ENCODE results near the gene CCDC97.
"Not testable (repeated sequence)": the region's sequence is repeated elsewhere in the genome, so short reads cannot be mapped to it uniquely, and the experiment has no call there.

Gene CCDC97

DNA sequence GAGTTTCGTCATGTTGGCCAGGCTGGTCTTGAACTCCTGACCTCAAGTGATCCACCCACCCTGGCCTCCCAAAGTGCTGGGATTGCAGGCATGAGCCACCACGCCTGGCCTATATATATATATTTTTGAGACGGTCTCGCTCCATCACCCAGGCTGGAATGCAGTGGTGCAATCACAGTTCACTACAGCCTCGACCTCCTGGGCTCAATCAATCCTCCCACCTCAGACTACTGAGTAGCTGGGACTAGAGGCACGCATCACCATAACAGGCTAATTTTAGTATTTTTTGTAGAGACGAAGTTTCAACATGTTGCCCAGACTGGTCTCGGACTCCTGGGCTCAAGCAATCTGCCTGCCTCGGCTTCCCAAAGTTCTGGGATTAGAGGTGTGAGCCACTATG lies 36.9 kb downstream of the CCDC97 start:
- not testable (repeated sequence) for DNase-seq

DNA sequence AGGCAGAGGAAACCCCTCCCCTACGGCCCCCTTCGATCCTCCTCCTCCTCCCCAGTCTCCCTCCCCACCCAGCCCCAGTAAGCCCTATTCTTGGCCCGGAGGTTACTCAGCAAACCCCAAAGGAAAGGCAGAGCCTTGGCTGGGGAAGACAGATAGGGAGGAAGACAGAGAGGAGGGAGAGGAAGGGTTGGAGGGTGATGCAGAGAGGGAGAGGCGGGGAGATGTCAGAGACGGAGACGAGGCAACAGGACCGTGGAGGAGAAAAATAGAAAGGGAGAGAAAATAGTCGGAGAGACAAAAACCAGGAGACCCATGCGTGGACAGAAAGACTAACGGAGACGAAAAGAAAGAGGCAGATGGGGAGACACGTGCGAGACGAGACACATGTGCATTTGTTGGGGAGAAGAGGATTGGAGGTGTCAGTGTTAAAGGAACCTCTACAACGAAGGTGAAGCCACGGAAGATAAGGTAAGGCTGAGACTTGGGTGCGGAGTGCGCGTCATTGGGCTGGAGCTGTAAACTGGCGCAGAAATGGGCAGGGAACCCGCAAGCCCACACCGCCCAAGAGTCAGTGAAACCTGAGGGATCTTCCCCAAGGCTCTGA lies 40.9 kb downstream of the CCDC97 start:
- no peak for DNase-seq

DNA sequence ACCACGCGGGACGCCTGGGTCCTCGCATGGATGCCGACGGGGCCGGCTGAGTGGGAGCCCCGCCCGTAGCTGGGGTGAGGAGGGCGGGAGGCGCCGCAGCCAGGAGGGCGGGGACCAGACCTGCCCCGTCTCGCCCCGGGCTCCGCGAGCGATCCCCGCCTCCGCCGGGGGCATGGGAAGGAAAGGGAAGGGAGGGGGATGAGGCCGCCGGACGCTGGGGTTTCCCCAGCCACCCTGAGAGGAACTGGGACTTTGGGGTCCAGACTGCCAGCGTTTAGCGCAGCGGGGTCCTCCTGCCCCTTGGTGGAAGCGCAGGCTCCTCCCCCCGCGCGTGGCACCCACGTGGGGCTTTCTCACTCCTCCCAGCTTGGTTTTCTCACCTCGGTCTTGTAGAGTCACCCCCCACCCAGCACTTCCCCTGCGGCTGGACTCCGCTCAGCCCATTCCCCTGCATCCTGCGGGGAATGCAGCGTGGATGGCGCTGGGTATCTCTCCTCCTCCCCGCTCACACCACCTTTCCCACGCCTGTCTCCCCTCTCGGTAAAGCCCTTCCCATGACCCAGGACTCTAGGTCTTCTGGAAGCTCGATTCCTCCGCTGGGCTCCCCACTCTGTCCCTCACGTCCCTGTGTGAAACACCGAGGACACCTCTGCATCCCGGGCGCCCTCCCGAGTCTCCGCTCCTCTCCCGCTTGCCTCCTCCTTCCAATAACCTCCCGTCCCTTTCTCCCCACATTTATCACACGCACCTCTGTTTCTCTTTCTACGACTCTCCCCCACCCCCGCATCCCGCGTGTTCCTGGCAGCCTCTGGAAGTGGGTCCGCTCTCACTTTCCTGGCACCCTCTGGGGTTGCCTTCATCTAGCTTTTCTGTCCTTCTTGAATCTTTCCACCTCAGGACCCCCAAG lies 41.6 kb downstream of the CCDC97 start:
- no peak for DNase-seq

DNA sequence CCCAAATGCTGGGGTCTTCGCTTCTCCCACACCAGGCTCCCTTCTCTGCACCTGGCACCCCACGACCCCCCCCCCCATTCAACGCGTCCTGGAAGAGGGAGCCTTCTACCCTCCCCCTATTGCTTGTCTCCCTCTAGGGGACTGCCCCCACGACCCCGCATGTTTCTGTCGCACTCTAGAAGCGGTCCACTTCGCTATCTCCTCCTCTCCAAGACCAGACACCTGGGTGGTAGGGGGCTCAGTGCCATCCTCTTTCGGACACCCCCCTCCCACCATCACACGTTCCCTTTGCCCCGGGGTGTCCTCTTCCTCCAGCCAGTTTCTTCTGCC lies 42.3 kb downstream of the CCDC97 start:
- DNase-seq = no peak

DNA sequence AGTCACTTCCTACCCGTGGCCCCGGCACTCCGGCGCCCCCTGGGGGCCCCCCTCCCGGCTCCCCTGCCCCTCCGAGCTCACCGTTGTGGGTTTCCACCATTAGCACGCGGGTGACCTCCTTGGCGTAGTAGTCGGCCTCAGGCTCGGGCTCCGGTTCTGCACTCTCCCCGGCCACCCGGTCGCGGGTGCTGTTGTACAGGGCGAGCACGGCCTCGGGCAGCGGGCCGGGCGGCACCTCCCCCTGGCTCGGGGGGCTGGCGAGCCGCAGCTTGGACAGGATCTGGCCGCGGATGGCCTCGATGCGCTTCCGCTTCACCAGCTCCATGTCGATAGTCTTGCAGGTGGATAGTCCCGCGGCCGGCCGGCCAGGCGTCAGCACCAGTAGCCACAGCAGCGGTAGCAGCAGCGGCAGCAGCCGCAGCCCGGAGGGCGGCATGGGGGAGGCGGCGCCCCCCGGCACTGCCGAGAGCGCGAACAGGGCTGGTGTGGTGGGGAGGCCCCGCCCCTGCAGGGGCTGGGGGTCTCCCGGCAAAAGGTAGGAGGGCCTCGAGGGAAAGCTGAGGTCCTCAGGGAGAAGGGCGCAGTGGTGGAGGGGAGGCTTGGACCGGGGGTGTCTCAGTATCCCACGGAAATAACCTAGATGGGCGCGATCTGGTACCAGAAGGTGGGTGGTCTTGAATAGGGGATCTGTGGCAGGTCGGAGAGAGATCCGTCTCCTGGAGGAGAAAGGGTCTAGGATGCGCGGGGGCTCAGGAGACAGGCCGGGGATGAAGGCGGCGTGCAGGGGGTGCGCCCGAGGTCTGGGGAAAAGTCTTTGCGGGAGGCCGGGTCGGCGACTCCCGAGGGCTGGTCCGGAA lies 42.9 kb downstream of the CCDC97 start:
- no peak for DNase-seq

DNA sequence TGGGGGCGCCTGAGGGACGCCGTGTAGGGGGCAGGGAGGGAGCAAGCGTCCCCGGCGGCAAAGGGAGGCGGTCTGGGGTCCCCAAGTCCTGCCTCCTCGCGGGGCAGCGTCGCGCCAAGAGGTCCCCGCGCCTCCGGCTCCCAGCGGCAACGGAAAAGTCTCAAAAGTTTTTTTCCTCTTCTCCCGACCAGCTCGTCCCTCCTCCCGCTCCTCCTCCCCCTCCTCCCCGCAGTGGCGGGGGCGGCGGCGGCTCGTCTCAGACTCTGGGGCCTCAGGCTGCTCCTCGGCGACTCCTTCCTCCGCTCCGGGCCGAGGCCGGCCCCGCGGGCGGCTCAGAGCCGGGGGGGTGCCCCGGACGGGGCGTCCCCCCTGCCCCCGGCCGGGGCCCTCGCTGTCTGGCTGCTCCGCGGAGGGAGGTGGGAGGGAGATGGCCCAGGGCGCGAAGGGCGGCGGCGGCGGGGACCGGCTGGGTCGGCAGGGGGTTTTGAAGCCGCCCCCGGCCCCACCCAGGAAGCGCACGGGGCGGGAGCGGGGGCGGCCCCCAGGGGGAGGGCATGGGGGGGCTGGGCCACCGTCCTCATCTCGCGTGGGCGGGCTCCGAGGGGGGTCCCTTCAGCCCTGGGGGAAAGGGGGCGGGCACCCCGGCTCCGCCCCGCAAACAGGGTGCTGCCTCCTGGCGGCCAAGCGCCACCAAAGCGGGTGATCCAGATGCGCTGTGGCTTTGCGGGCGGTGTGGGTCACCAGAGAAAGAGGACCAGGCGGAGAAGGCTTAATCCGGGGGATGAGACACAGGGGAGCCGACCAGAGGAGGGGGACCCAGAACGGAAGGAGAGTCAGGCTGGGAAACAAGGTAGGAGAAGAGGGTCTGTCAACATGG lies 43.7 kb downstream of the CCDC97 start, which contains the start of gene TGFB1:
Gene TGFB1 (minus strand): TSS at position 457 of the 877 bp plus-strand sequence. CDS start 878 bp downstream, outside the sequence.
- peak; percentile 34 for DNase-seq

DNA sequence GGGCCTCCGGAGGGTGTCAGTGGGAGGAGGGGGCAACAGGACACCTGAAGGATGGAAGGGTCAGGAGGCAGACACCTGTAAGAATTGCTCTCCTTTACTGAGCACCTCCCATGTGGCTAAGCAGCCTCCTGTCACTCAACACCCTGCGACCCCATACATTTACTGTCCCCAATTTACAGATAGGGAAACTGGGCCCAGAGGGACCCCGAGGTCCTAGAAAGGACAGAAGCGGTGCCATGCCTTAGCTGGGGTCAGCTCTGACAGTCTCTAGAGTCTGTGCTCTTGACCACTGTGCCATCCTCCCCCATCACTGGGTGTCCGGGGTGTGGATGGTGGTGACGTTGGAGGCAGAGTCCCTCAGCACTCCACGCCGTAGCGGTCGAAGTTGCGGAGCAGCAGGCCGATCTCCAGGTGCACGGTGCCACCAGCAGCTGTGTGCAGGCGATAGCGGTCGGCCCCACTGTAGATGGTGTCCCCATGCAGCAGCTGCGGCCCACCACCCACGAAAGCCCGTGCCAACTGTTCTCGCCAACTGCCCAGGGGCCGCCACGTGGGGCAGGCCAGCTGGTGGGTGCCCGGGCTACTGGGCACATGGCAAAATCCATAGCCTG lies 44.5 kb downstream of the CCDC97 start:
- no peak for DNase-seq

DNA sequence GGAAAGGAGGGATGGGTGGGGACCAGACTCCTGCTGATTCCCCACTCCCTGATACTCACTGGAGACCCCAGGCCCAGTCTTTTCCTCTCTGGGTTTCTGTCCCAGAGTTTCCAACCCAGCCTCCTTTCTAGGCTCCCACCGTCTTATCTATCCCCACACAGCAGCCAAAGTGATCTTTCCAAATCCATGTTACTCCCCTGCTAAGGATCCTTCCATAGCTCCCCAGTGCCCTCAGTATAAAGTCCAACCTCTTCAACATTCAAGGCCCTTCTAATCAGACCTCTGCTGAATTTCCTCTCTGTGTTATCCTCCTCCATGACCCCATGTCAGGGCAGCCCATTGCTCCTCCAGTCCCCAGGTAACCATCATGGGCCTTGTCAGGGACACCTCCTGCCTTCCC lies 45.1 kb downstream of the CCDC97 start:
- DNase-seq = no peak

DNA sequence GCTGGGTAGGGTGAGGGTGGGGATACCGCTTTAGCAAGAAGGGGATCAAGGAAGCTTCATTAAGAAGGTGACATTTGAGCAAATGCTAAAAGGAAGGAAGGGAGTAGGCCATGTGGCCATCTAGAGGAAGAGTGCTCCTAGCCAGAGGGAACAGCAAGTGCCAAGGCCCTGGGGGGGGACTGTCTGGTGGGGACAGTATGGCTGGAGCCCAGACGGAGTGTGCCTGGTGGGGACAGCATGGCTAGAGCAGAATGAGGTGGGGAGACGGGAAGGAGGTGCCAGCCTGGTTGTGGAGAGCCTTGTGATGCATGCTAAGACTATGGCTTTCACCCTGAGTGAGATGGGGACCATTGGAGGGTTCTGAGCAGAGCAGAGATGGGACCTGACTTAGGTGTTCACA lies 45.8 kb downstream of the CCDC97 start:
- DNase-seq = no peak

DNA sequence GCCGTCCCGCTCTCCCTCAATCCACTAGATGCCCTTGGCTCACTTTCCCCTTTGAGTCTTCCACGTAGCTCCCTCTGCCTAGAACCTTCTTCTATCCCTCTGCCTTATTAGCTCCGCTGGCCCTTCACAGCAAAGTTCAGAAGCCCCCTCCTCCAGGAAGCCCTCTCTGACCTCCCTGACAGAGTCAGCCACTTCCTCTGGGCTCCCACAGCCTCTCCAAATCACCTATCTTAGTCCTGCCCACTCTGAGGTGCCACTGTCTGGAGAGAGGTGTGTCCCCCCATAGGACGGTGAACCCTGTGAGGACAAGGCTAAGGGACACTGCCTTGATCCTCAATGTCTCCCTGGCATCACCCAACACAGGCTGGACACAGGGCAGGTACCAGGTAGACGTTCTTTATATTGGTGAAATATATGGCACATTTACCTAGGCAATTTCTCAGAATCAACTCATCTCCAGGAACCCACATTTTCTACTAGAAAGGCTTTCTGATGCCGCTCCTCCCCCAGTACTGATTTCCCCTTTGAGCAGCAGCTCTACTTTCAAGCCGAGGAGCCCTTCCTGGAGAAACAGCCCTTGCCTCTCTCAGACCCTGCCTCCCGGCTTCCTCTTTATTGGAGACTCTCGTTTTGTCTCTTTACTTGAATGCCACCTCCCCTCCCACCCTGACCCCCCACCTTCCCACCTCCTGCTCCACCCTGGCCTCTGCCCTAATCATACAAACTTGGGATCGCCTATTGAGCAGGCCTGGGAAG lies 47.2 kb downstream of the CCDC97 start:
- DNase-seq = no peak

DNA sequence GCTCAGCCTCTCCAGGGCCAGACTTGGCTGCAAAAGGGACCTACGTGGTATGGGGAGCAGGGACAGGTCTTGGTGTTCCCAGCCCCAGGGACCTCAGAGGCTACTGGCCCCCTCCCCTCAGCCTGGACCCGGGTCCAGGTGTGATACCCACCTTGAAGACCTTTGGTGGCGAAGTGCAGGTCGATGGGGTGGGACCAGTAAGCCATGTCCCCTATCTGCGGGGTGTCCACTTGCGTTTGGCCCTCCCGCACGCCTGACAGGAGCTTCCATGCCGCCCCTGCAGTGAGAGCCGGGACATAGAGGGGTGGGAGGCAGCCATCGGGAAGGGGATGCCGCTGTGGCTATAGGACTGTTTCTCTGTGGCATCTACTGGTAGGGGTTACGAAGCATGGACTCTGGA lies 47.8 kb downstream of the CCDC97 start:
- DNase-seq = no peak

DNA sequence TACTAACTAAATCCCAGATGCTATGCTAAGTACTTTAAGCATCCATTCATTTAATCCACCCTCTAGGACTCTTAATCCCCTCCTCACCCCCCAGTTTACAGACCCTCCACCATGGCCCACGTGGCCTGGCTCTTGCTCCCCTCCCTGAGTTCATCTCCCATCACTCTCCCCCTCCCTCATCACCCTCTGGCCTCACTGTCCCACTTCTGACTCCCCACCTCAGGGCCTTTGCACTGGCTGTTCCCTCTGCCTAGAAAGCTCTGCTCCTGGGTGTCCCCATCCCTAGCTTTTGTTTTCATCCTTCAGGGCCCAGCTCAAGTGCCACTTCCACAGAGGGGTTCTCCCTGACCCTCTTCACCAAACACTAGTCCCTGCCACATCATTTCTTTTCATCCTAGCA lies 49.8 kb downstream of the CCDC97 start:
- DNase-seq = no peak

DNA sequence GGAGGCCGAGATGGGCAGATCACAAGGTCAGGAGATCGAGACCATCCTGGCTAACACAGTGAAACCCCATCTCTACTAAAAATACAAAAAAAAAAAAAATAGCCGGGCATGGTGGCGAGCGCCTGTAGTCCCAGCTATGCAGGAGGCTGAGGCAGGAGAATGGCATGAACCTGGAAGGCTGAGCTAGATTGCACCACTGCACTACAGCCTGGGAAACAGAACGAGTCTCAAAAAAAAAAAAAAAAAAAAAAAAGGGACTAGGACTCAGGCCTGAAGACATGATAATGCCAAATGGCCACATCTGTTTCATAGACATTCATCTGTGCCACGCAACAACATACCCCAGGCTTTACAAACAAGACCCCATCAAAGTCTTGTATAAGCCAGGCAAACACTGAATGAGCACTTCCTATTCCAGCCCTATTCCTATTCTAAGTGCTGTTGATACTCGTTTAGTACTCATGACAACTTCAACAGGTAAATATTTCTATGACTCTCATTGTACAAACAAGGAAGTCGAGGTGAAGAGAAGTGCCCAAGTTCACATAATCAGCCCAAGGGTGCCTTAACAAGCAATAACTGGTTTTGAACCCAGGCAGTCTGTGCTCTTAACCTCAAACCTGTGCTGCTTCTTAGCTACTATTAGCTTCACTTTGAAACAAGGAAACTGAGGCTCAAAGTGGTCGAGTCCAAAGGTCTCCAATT lies 52.3 kb downstream of the CCDC97 start:
- DNase-seq = no peak

DNA sequence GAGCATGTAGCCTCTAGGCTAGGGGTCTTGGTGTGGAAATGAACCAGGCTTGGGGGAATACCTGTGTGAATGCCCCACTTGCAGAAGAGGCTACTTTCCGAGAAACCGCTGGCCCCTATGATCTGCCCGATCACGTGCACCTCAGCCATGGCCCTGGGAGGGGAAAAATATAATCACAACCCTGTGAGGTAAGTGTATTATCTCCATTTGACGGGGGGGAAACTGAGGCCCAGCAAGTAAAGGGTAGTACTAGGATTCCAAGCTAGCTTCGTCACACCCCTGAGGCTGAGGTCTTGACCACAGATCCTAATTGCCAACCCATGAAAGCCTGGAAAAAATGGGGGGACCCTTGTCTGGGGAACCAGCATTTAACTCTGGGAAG lies 53.4 kb downstream of the CCDC97 start:
- DNase-seq = no peak

DNA sequence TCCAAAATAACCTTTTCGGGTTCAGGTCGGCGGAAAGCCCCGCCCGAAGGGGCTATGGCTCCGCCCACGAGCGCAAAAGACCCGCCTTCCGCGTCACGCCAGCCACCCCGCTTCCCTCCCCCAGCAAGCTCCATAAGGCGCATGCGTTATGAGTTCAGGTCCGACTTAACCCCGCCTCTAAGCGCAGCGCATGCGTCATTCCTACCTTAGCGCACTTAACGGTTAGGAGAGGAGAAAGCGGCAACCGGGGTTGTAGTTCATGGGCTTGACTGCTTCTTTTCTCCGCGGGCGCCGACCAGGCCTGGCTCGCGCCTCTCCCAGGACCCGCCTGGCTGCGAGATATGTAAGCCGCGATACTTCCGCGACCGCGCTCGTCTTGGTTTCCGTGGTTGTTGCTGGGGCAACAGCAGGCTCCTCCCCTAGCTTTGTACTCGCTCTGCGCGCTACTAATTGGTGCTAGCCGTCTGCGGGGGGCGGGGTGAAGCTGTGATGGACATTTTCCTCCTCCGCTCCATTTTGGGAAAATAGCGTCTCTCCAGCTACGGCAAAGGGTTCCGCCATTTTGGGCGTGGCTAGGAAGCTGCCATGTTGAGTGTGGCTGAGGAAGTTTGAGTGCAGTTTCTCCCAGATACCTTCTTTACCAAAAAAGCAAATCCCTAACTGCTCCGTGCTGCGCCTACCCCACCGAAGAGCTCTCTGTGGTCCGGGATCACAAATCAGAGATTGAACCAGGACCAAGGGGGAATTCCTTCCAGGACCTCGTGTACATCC lies 54.0 kb downstream of the CCDC97 start, which contains the start of gene B9D2:
Gene B9D2 (minus strand): TSS at position 397 of the 771 bp plus-strand sequence. CDS start 630 bp downstream, outside the sequence.
- DNase-seq = peak; percentile 98

DNA sequence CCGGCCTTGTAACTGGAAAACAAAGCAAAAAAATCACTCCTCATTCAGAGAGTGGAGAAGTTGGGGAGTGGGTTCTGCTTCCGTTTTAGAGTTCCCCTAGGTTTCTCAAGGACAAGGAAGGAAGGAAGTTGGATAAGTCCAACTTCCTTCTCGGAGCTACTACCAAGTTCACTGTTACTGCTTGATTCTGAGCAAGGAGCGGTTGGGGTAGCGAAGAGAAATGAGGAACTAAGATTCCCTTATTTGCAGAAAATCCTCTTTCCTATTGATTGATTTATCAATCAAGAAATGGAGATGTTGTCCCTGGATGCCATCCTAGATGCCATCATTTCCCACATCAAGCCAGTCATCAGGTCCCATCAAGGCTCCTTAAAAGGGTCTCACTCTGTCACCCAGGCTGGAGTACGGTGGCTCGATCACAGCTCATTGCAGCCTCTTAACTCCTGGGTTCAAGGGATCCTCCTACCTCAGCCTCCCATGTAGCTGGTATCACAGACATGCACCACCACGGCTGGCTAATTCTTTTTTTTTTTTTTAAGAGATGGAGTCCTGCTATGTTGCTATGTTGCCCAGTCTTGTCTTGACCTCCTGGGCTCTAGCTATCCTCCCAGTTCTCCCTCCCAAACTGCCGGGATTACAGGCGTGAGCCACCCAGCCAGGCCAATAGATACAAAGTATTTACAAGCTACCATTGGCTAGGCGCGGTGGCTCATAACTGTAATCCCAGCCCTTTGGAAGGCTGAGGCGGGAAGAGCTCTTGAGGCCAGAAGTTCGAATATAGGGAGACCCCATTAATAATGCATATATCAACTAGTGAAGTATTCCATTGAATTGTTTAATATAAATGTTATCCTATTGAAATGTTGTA lies 54.8 kb downstream of the CCDC97 start:
- DNase-seq = no peak

DNA sequence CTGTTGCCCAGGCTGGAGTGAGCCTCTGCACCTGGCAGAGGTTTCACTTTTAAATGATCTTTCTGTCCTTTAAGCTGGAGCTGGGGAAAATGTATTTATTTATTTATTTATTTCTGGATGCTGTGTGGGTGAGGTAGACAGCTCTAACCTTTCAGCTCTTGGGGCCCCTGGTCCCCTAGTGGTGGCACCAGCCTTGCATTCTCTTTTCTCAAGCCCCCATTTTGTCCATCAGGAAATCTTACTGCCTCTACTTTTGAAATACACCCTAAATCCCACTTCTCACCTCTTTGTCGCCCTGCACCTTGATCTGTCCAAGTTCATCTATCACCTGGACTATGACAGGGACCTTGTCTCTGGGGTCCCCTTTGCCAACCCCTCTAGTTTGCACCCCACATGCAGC lies 56.1 kb downstream of the CCDC97 start:
- no peak for DNase-seq

DNA sequence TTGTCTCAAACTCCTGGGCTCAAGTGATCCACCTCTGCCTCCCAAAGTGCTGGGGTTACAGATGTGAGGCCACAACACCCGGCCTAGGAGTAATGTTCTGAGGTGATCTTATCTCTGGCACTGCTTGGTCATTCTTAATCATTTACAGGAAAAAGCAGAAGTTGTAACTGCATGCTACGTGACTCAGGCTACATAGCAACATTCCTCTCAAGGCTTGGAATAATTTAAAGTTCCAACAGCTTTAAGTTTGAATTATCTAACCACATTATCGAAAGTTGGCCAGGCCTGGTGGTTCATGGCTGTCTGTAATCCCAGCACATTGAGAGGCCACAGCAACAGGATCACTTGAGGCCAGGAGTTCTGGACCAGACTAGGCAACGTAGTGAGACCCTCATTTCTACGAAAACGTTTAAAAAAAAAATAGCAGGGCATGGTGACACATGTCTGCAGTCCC lies 57.9 kb downstream of the CCDC97 start:
- DNase-seq = no peak

DNA sequence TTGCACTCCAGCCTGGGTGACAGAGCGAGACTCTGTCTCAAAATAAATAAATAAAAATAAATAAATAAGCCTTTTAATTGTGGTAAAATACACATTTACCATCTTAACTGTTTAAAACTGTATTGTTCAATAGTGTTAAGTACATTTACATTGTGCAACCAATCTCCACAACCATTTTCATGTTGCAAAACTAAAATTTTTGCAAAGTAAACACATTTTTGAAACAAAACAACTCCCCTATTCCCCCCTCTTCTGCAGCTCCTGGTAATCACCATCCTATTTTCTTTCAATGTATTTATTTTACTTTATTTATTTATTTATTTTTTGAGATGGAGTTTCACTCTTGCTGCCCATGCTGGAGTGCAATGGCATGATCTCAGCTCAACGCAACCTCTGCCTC lies 59.8 kb downstream of the CCDC97 start:
- DNase-seq = no peak

Measured in NCI-H1436 (cell line).